ENCODE measurements around the gene NFKBIL1. TPM values are rescaled to one million over a fixed set of nuclear protein-coding genes. Genes with fewer than 3 reads are reported as not detected.

NFKBIL1 gene
- polyA plus RNA-seq, 1 of the 3 experiments (the other 2 are of a cell fraction): 17.1 TPM

DNA sequence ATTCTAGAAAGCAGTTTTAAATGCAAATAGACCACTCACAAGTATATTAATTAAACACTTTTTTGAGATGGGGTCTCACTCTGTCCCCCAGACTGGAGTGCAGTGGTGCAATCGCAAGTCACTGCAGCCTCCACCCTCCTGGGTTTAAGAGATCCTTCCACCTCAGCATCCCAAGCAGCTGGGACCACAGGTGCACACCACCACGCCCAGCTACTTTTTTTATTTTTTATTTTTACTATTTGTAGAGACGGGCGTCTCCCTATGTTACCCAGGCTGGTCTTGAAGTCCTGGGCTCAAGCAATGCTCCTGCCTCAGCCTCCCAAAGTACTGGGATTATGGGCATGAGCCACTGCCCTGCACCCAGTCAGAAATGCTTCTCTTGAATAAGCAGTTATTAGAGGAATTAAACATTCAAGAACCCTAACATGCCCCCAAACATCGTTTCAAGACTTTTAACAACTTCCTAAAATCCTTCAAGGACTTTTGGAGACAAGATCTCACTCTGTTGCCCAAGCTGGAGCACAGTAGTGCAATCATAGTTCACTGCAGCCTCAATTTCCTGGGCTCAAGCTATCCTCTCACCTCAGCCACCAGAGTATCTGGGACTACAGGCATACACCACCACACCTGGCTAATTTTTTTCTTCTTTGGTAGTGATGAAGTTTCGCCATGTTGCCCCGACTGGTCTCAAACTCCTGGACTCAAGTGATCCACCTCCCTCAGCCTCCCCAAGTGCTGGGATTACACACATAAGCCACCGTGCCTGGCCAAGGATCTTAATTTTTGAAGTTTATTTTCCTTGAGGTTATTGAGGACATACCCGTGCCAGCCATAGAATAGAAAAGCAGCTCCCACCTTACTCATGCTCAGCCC, 15.4 kb upstream of the NFKBIL1 start:
- H3F3A ChIP-seq (replicated peaks; ENCODE audit: insufficient read depth): peaks cover 28% of the 10 kb centered on the region
- no peak overlapping the region for H3K4me2 ChIP-seq
- no peak overlapping the region for H3K9ac ChIP-seq
- no peak overlapping the region for H3K27ac ChIP-seq (ENCODE audit: low read depth in 2 of 2, low read length in 1 of 2)
- no peak overlapping the region for H3K4me3 ChIP-seq (ENCODE audit: low read depth in 2 of 2, low read length in 1 of 2)
- H3K36me3 ChIP-seq (replicated peaks in 1 of 2; ENCODE audit: control insufficient read depth in 1 of 2, insufficient read depth in 2 of 2, low read length in 1 of 2): peaks cover 66 to 73% of the 10 kb centered on the region in 2 experiments
- WGBS (ENCODE audit: low lambda C conversion rate): 88% methylated on average over 9 of the region's 9 CpGs
- H3K9me2 ChIP-seq: no peaks in the 10 kb centered on the region
- no peak for TF ChIP-seq ELF1 (IDR thresholded peaks at IDR 0.05)
- ChIA-PET CTCF (interaction anchor here (0.6 to 3.0 kb wide), 5 partner anchors 8 to 66 kb away, joined by 3 to 12 read pairs (median 4); partner anchors contain the start of gene DDX39B), POLR2A (interaction anchor here (1.4 kb wide), 1 partner anchor 9 kb away, joined by 12 read pairs; the partner anchor contains the start of gene DDX39B)
- no peak for DNase-seq
- no peaks in the 10 kb centered on the region for H3K27me3 ChIP-seq (ENCODE audit: insufficient read depth)
- peaks cover 57% of the 10 kb centered on the region for H4K20me1 ChIP-seq (ENCODE audit: insufficient read depth)
- peaks cover 29% of the 10 kb centered on the region for H3K79me2 ChIP-seq (ENCODE audit: insufficient read depth)
- H3K4me1 ChIP-seq (ENCODE audit: control insufficient read depth in 1 of 2, insufficient read depth in 2 of 2, low read depth in 1 of 2, low read length in 1 of 2): no peaks in the 10 kb centered on the region
- H2AFZ ChIP-seq (ENCODE audit: low read depth): no peak overlapping the region
- H3K9me3 ChIP-seq: no peaks in the 10 kb centered on the region

DNA sequence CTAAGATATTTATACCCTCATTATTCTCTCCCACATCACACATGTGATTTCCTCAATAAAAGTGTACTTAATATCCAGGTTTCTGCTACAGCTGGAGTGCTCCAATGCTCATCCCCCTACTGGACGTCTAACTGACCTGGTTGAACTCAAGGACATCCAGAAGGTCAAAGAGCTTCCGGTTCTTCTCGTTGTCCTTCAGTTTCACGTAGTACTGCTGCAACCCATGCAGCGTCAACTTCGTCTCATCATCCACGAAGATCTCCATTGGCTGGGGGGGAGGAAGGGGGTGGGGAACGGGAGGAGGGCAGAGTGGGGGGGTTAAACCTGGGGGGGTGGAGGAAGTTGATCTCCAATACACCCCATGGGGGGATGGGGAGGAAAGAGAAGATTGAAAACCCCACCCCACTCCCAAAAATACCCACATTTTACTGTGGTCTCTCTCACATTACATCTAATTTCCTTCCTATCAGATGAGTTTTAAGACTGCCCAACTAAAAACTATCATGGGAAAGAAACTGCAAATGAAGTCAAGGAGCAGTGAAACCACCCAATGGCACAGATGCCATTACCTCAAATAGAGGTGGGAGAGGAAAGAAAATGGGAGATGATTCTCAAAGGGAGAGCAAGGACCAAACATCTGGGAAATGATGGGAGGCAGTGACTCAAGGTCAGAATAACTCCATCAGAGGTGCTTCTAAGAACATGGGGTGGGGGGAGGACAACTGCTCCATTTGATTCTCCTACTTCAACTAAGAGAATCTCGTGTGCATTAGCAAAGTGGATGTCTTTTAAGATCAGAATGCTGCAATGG, 14.6 kb upstream of the NFKBIL1 start:
- TF ChIP-seq RFX5 (IDR thresholded peaks at IDR 0.05; ENCODE audit: low read length): no peak
- TF ChIP-seq NFIC (IDR thresholded peaks at IDR 0.05; ENCODE audit: borderline replicate concordance): no peak
- TF ChIP-seq SMC3 (IDR thresholded peaks at IDR 0.05; ENCODE audit: low read depth, low read length): no peak
- TF ChIP-seq, protein P1, sequence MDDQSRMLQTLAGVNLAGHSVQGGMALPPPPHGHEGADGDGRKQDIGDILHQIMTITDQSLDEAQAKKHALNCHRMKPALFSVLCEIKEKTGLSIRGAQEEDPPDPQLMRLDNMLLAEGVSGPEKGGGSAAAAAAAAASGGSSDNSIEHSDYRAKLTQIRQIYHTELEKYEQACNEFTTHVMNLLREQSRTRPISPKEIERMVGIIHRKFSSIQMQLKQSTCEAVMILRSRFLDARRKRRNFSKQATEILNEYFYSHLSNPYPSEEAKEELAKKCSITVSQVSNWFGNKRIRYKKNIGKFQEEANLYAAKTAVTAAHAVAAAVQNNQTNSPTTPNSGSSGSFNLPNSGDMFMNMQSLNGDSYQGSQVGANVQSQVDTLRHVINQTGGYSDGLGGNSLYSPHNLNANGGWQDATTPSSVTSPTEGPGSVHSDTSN (IDR thresholded peaks at IDR 0.05): no peak
- TF ChIP-seq FOXJ3 (CRISPR knock-in tag; IDR thresholded peaks at IDR 0.05): no peak
- TF ChIP-seq GABPA (IDR thresholded peaks at IDR 0.05; ENCODE audit: low read depth): no peak
- TF ChIP-seq RCOR1 (IDR thresholded peaks at IDR 0.05; ENCODE audit: low read length): no peak
- TF ChIP-seq EP300 (IDR thresholded peaks at IDR 0.05; ENCODE audit: borderline replicate concordance in 1 of 2, low read depth in 1 of 2, low read length in 1 of 2): no peak
- TF ChIP-seq EZH2phosphoT487 (IDR thresholded peaks at IDR 0.05; ENCODE audit: borderline replicate concordance, low read depth): no peak
- no peak for TF ChIP-seq TEAD4 (IDR thresholded peaks at IDR 0.05; ENCODE audit: borderline replicate concordance, insufficient read depth)
- TF ChIP-seq CHD2 (IDR thresholded peaks at IDR 0.05; ENCODE audit: low read length, partially characterized antibody): no peak
- Histone ChIP-seq H3F3A (replicated peaks; ENCODE audit: insufficient read depth) (peaks cover 28% of the 10 kb centered on the region), H3K4me1 (ENCODE audit: control insufficient read depth in 1 of 2, insufficient read depth in 2 of 2, low read depth in 1 of 2, low read length in 1 of 2) (no peaks in the 10 kb centered on the region), H3K9ac (no peak overlapping the region), H3K9me3 (no peaks in the 10 kb centered on the region), H4K20me1 (ENCODE audit: insufficient read depth) (peaks cover 65% of the 10 kb centered on the region), H2AFZ (ENCODE audit: low read depth) (no peak overlapping the region), H3K27me3 (ENCODE audit: insufficient read depth) (no peaks in the 10 kb centered on the region), H3K4me3 (ENCODE audit: low read depth in 2 of 2, low read length in 1 of 2) (no peak overlapping the region), H3K36me3 (replicated peaks in 1 of 2; ENCODE audit: control insufficient read depth in 1 of 2, insufficient read depth in 2 of 2, low read length in 1 of 2) (peaks cover 73 to 74% of the 10 kb centered on the region in 2 experiments), H3K27ac (ENCODE audit: low read depth in 2 of 2, low read length in 1 of 2) (no peak overlapping the region), H3K79me2 (ENCODE audit: insufficient read depth) (peaks cover 37% of the 10 kb centered on the region), H3K9me2 (no peaks in the 10 kb centered on the region), H3K4me2 (no peak overlapping the region)
- WGBS (ENCODE audit: low lambda C conversion rate): 83% methylated on average over 9 of the region's 9 CpGs
- ChIA-PET POLR2A (no interaction called here), CTCF (interaction anchor here (1.4 to 3.0 kb wide), 3 partner anchors 7 to 65 kb away, joined by 3 to 12 read pairs (median 5); partner anchors contain the start of gene DDX39B)
- no peak for DNase-seq
